HUDEP-2 (cell line): ENCODE results near the gene SH3BP2.

Source experiments
- DNase-seq, 76 experiments: peaks; one replicate each; lab custom pipeline; 2025; ENCODE audit not compliant: unreplicated experiment in 76 of 76; lab: John Stamatoyannopoulos, UW

Gene SH3BP2

DNA sequence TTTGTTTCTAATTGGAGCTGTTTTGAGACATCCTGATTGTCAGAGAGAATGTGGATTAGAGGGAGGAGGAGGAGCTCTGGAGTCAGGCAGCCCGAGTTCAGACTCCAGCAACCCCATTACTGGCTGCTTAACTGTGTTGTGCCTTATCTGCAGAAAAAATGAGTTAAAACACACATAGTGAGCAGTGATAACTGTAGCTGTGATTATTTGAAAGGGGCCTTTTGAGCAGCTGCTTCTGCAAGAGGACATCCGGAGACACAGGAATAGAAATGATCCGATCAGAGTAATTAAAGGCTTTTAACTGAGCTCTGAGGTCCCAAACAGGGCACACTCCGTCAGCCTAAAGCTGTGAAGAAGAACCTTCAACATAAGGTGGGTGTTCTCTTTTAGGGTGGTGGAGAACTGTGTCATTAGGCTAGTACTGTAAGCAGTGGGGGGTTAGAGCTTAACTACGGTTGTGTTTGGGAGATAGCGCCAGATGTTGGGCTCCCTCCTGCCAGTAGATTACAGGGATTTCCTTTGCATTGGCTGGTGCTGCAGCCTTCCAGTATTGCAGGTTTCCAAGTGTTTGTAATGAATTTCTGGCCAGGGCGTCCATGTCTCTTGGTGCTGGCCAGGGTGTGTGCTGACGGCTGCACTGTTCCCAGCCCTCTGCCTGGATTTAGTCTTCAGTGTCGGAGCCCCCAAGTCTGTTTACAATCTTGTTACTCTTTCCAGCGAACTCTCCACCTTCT is 75.0 kb downstream of the SH3BP2 start:
- DNase-seq = peak in 66 of 76 experiments; percentile 4 to 82 (median 44)

DNA sequence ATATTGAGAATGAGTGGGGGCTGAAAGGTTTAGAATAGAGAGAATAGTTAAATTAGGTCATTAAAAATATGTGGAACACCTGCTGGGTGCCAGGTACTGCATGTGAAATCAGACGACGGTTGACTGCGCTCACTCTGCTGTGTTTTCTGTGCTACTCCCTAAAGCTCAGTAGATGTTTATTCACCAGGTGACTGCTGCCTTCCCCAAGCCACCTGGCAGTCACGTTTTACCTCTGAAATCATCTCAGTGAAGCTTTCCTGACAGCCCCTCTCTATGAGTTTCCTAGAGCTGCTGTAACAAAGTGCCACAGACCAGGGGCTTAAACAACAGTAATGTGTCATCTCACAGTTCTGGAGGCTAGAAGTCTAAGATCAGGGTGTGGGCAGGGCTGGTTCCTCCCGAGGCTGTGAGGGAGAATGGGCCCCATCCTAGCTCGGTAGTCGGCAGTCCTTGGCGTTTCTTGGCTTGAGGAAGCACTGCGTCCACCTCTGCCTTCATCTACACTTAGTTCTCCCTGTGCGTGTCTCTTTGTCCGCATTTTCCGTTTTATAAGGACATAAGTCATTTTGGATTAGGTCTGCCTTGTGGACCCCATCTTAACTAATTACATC is 76.1 kb downstream of the SH3BP2 start:
- no peak for DNase-seq

DNA sequence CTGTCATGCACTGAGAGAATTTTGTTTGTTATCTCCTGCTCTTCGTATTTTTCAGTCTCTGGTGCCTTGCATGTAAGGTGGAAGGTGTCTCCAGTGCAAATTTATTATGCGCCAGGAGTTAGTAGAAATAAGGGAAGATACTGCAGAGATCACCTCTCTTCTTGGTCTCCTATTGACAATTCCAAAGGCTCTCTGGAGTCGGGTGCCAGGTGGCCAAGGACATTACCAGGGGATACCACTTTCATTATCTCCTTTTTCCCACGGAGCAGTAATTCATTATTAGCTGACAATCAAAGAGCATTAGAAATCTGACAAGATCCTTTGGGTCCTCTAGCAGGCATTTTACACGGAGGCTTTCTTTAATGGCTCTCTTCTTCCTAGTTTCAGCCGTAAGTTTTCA is 76.8 kb downstream of the SH3BP2 start:
- DNase-seq = no peak

DNA sequence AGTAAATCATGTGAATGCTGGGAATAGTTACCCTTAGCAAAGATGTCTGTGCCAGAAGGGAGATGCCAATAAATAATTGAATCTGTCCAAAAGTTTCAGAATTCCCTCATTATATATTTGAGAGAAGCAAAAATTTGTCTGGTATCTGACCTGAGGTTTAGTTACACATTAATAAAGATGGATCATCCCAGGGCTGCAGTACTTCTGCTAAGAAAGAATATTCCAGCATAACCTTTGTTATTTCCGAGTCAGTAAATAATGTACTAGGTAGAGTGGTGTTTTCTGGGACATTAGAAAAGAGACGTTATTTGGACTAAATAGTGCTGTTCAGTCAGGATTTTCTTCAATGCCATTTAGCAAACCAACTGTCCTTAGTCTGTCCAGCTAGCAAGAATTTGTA is 77.2 kb downstream of the SH3BP2 start:
- no peak for DNase-seq

DNA sequence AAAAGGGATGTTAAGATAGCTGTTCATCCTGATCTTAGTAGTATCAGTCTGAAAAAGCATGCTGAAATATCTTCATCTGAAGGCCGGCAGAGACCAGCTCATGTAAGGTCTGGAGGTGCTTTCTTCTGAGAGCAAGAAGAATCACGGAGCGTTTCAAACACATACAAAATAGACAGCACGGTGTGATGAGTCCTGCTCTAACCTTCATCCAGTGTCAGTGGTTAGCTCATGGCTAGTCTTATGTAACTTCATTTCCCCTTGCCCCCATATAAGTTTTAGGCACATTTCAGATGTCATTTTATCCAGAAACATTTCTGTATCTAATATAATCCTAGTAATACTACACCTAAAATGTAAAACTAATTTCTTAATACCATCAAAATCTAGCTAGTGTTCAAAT is 78.6 kb downstream of the SH3BP2 start:
- no peak for DNase-seq

DNA sequence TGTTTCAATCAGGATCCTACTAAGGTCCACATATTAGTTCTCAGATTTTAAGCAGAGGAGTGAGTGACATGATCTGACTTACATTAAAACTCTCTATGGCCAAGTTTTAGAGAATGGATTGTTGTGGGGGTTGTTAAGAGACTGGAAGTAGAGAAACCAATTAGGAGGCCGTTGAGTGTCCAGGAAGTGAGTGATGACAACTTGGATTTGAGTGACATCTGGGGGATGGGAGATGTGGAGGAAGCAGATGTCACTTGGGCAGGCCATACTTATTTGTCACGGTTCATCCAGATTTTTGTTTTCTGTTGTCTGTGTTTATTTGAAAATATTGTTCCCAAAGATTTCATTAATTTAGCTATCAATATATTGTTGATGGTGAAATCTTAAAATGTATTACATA is 79.0 kb downstream of the SH3BP2 start:
- DNase-seq = no peak

DNA sequence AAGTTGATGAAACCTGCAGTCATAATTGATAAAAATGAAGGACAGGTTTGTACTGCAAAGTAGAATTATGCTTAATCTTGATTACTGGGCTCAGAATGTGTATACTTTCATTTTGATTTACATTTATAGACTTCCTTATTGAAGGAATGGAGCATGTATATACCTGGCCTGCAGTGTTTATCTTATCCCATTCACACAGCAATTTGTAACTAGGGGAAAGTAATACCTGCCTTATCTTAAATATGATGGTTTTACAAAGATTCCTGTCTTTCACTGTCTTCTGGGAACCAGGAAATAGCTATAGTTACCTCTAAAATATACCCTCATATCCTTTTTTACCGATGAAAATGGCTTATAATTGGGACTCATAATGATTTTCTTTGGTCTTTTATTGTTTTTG is 80.4 kb downstream of the SH3BP2 start:
- DNase-seq = no peak

DNA sequence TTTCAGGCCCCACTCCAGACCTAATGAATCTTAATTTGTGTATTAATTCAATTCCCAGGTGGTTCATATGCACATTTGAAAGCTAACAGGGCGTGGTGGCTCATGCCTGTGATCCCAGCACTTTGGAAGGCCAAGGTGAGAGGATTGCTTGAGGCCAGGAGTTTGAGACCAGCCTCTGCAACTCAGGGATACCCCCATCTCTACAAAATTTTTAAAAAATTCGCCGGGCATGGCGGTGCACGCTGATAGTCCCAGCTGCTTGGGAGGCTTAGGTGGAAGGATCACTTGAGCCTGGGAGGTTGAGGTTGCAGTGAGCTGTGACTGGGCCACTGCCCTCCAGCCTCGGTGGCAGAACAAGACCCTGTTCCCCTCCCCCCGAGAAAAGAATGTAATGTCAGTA is 82.0 kb downstream of the SH3BP2 start:
- no peak for DNase-seq

DNA sequence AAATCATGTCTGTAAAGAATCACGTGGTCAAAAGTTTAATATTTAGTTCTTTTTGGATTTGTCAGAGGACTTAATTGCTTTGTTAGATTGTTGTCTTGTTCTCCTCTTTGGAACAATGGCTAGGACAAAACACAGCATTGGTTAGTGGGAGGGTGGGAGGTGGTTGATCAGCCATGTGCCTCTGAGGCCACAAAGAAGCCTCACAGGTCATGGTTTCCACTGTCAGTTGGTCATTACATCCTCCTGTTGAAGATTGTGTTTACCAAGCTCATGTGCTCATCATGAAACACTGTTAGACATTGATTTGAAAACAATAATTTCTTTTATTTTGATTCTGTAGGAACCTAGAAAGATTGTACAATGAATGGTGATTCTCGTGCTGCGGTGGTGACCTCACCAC is 82.7 kb downstream of the SH3BP2 start:
- DNase-seq = no peak

DNA sequence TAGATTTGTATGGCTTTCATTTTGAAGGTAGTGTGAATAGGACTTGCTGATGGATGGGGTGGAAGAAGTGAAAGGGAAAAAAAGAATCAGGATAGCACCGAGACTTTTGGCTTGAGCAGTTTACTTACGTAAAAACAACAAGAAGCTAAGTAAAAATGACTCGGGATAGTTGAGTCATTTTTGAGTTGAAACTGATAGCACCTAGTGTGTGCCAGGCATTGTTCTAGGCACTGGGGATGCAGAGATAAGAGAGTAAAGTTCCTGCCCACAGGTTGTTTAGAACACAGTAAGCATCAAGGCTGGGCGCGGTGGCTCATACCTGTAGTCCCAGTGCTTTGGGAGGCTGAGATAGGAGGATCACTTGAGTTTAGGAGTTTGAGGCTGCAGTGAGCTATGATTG is 85.5 kb downstream of the SH3BP2 start:
- DNase-seq = peak in 5 of 76 experiments; percentile 1 to 17 (median 7)

DNA sequence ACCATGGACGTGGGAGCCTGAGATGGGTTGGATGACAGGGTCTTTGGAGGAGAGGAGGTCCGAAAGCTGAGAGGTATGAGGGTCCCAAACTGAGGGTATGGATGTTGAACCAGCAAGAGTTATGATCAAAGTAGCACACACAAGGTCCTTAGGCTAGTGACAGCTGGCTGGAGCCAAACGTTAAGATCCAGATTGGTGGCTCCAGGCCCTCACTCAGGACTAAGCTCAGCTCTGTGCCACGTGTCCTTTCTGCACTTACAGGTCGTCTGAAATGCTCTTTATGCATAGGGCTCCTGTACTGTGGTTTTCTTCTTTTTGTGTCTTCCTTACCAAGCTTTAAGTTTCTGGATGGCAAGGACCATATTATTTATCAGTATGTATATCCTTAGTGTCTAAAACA is 86.1 kb downstream of the SH3BP2 start:
- DNase-seq = no peak

DNA sequence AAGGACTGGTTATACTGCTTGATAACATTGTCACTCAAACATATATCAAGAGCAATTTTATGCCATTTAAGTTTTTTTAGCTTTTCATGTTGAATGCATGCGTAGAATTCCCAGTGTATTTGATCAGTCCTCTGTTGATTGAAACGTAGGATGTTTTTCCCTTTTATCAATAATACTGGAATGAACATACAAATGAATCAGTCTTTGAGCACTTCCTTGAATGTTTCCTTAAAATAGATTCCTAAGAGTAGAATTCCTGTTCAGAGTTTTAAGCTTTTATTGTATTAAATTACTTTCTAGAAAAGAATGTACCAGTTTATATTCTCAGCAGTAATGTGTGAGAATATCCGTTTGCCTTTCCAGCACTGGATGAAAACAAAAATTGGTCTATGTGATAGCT is 88.5 kb downstream of the SH3BP2 start:
- no peak for DNase-seq

DNA sequence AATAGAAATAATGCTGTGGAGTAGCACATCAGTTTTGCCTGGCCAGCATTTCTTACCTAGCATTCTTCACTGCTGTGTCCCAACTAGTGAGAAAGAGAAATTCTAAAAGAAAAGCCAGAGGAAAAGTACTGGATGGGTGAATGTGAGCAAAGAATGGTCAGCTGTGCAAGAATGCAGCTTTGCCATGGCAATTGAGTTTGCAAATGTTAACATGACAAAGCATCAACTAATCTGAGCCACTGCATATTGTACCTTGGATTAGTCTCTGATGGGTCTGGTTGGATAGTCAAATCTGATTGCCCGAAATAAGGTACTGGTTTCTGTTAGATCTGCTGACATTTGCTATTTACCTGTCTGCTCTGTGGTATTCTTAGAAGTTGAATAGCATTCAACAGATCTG is 89.5 kb downstream of the SH3BP2 start:
- DNase-seq = no peak

DNA sequence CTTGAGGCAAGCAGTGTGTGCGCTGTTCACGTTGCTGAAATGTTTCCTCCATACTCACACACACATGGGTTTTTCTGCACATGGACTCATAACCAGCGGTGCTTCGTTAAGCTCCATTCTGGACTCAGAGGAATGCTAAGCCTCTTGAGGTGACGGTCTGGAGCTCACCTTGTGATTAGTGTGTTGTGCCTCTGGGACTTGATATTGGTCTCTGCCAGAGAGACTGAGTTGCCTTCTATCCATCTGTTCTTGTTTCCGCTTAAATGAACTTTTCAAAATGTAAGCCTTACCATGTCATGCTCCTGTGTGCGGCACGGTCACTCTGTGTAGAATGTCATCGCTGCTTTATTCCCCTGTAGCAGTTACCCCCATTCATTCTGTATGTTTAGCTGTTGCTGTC is 93.3 kb downstream of the SH3BP2 start:
- no peak for DNase-seq

DNA sequence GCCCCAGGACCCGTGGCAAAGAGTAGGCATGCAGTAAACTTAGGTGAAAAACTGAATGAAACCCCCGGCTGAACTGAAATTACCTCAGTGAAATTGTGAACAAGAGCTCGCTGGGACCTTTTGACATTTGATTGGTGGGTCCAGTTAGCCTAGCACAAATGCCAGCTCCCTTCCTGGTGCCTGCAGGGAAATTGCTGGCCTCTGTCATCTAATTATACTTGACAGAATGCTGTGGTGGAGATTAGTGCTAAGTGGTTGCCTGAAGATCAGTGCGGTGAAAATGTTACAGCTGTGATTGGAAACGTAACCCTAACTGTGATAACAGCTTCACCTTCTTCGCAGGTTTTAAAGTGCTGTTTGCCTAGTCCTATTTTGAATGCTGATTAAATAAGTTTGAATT is 93.7 kb downstream of the SH3BP2 start:
- DNase-seq = no peak

DNA sequence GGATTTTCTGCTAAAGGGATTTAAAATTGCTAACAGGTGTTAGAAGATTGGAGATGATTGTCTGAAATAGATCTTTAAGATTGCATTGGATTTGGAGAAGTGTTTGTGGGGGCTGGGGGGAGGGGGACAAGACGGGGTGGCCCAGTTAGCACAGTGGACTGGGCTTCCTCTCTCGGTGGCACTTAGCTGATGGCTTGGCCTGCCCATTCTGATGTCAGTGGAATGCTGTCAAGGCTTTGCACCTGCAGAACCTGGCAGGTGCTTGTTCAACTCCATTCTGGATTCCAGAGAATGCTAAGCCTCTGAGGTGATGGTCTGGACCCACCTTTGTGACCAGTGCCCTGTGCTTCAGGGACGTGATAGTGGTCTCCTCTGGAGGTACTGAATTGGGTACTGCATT is 94.5 kb downstream of the SH3BP2 start:
- no peak for DNase-seq

DNA sequence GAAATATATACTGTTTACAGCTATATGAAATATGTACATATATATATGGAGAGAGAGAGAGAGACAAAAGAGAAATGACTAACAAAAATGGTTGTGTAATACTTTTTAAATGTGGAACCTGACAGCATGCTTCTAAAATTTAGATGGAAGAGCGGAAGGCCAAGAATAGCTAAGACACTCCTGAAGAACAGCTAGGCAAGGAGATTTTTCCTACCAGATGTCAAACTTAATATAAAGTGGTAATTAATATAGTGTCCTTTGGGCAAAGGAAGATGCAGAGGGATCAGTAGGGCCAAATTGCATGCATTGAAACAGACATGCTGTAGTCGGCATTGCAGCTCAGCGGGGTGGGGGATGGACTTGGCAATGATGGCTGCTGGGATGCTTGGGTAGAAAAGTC is 96.0 kb downstream of the SH3BP2 start:
- DNase-seq = no peak
